ENCODE results near the gene ROMO1. TPM values are rescaled to one million over a fixed set of nuclear protein-coding genes. Genes with fewer than 3 reads are reported as not detected.
"Not testable (repeated sequence)": the region's sequence is repeated elsewhere in the genome, so short reads cannot be mapped to it uniquely, and the experiment has no call there.

The ROMO1 gene
- total and polyA plus RNA-seq, 4 donors = 71.4 to 209 (median 102) TPM

GRCh38 chr20:35698298-35699126, 693 bp upstream of the ROMO1 start:
- Histone ChIP-seq H3K4me3 (ENCODE audit: low read depth, low read length) (peak overlapping the region; percentile 76), H3K27me3 (ENCODE audit: control insufficient read depth, insufficient read depth, low read length) (no peaks in the 10 kb centered on the region), H3K9me3 (ENCODE audit: control insufficient read depth, insufficient read depth, low read length) (no peaks in the 10 kb centered on the region), H3K36me3 (ENCODE audit: control insufficient read depth, insufficient read depth, low read length) (peaks cover 35% of the 10 kb centered on the region), H3K27ac (ENCODE audit: low read depth, low read length) (peak overlapping the region; percentile 91), H3K4me1 (ENCODE audit: control insufficient read depth, insufficient read depth, low read length) (peaks cover 10% of the 10 kb centered on the region)
- 4% methylated on average over 37 of the region's 37 CpGs for WGBS (ENCODE audit: insufficient coverage)
- DNase-seq (ENCODE audit: low read depth in 4 of 6, low spot score in 6 of 6) = peak in 2 of 6 donors; percentile 11 to 42

GRCh38 chr20:35699957-35700624, 886 bp downstream of the ROMO1 start:
- DNase-seq (ENCODE audit: low read depth in 4 of 6, low spot score in 6 of 6) = peak in 1 of 6 donors; percentile 17
- Histone ChIP-seq H3K9me3 (ENCODE audit: control insufficient read depth, insufficient read depth, low read length) (no peaks in the 10 kb centered on the region), H3K27me3 (ENCODE audit: control insufficient read depth, insufficient read depth, low read length) (no peaks in the 10 kb centered on the region), H3K4me3 (ENCODE audit: low read depth, low read length) (peak overlapping the region; percentile 76), H3K36me3 (ENCODE audit: control insufficient read depth, insufficient read depth, low read length) (peaks cover 29% of the 10 kb centered on the region), H3K27ac (ENCODE audit: low read depth, low read length) (peak overlapping the region; percentile 91), H3K4me1 (ENCODE audit: control insufficient read depth, insufficient read depth, low read length) (peaks cover 10% of the 10 kb centered on the region)
- WGBS (ENCODE audit: insufficient coverage) = no CpG with 5 or more reads among the region's 6 CpGs

- no CpG with 5 or more reads among the region's 7 CpGs for WGBS (ENCODE audit: insufficient coverage)
- Histone ChIP-seq H3K9me3 (ENCODE audit: control insufficient read depth, insufficient read depth, low read length) (no peaks in the 10 kb centered on the region), H3K27me3 (ENCODE audit: control insufficient read depth, insufficient read depth, low read length) (no peaks in the 10 kb centered on the region), H3K4me1 (ENCODE audit: control insufficient read depth, insufficient read depth, low read length) (peaks cover 10% of the 10 kb centered on the region), H3K27ac (ENCODE audit: low read depth, low read length) (no peak overlapping the region), H3K4me3 (ENCODE audit: low read depth, low read length) (peak overlapping the region; percentile 76), H3K36me3 (ENCODE audit: control insufficient read depth, insufficient read depth, low read length) (peaks cover 29% of the 10 kb centered on the region)
- DNase-seq (ENCODE audit: low read depth in 4 of 6, low spot score in 6 of 6) = no peak
Measured at GRCh38 chr20:35700625-35701148, 1.5 kb downstream of the ROMO1 start.

GRCh38 chr20:35702051-35702823, 3.0 kb downstream of the ROMO1 start:
- H3K4me1 ChIP-seq (ENCODE audit: control insufficient read depth, insufficient read depth, low read length) = peaks cover 10% of the 10 kb centered on the region
- no peak for DNase-seq (ENCODE audit: low read depth in 4 of 6, low spot score in 6 of 6)
- H3K27ac ChIP-seq (ENCODE audit: low read depth, low read length) = no peak overlapping the region
- H3K27me3 ChIP-seq (ENCODE audit: control insufficient read depth, insufficient read depth, low read length) = no peaks in the 10 kb centered on the region
- no peak overlapping the region for H3K4me3 ChIP-seq (ENCODE audit: low read depth, low read length)
- WGBS (ENCODE audit: insufficient coverage) = 90% methylated on average over 8 of the region's 12 CpGs
- H3K9me3 ChIP-seq (ENCODE audit: control insufficient read depth, insufficient read depth, low read length) = no peaks in the 10 kb centered on the region
- peaks cover 32% of the 10 kb centered on the region for H3K36me3 ChIP-seq (ENCODE audit: control insufficient read depth, insufficient read depth, low read length)

- peaks cover 9% of the 10 kb centered on the region for H3K4me1 ChIP-seq (ENCODE audit: control insufficient read depth, insufficient read depth, low read length)
- H3K4me3 ChIP-seq (ENCODE audit: low read depth, low read length) = no peak overlapping the region
Measured at GRCh38 chr20:35702824-35703695, 3.9 kb downstream of the ROMO1 start.

GRCh38 chr20:35704514-35705261, 5.5 kb downstream of the ROMO1 start:
- Histone ChIP-seq H3K4me1 (ENCODE audit: control insufficient read depth, insufficient read depth, low read length) (peaks cover under 1% of the 10 kb centered on the region), H3K4me3 (ENCODE audit: low read depth, low read length) (no peak overlapping the region), H3K27me3 (ENCODE audit: control insufficient read depth, insufficient read depth, low read length) (no peaks in the 10 kb centered on the region), H3K9me3 (ENCODE audit: control insufficient read depth, insufficient read depth, low read length) (no peaks in the 10 kb centered on the region), H3K36me3 (ENCODE audit: control insufficient read depth, insufficient read depth, low read length) (peaks cover 29% of the 10 kb centered on the region), H3K27ac (ENCODE audit: low read depth, low read length) (no peak overlapping the region)
- no peak for DNase-seq (ENCODE audit: low read depth in 4 of 6, low spot score in 6 of 6)
- no CpG with 5 or more reads among the region's 5 CpGs for WGBS (ENCODE audit: insufficient coverage)

More at GRCh38 chr20:35702824-35703695, 3.9 kb downstream of the ROMO1 start:
- peaks cover 32% of the 10 kb centered on the region for H3K36me3 ChIP-seq (ENCODE audit: control insufficient read depth, insufficient read depth, low read length)
- no peak overlapping the region for H3K27ac ChIP-seq (ENCODE audit: low read depth, low read length)
- WGBS (ENCODE audit: insufficient coverage) = no CpG with 5 or more reads among the region's 4 CpGs
- no peaks in the 10 kb centered on the region for H3K9me3 ChIP-seq (ENCODE audit: control insufficient read depth, insufficient read depth, low read length)
- DNase-seq (ENCODE audit: low read depth in 4 of 6, low spot score in 6 of 6) = no peak
- no peaks in the 10 kb centered on the region for H3K27me3 ChIP-seq (ENCODE audit: control insufficient read depth, insufficient read depth, low read length)

- not testable (repeated sequence) for DNase-seq (ENCODE audit: low read depth in 4 of 6, low spot score in 6 of 6); H3K4me1 ChIP-seq (ENCODE audit: control insufficient read depth, insufficient read depth, low read length); H3K27ac ChIP-seq (ENCODE audit: low read depth, low read length); H3K4me3 ChIP-seq (ENCODE audit: low read depth, low read length); H3K27me3 ChIP-seq (ENCODE audit: control insufficient read depth, insufficient read depth, low read length); H3K9me3 ChIP-seq (ENCODE audit: control insufficient read depth, insufficient read depth, low read length)
- H3K36me3 ChIP-seq (ENCODE audit: control insufficient read depth, insufficient read depth, low read length) = peaks cover 29% of the 10 kb centered on the region
- 96% methylated on average over 4 of the region's 11 CpGs for WGBS (ENCODE audit: insufficient coverage)
Measured at GRCh38 chr20:35705894-35706293, 6.7 kb downstream of the ROMO1 start.

- WGBS (ENCODE audit: insufficient coverage) = 95% methylated on average over 5 of the region's 17 CpGs
- not testable (repeated sequence) for H3K27ac ChIP-seq (ENCODE audit: low read depth, low read length); H3K4me1 ChIP-seq (ENCODE audit: control insufficient read depth, insufficient read depth, low read length); H3K4me3 ChIP-seq (ENCODE audit: low read depth, low read length); H3K27me3 ChIP-seq (ENCODE audit: control insufficient read depth, insufficient read depth, low read length); DNase-seq (ENCODE audit: low read depth in 4 of 6, low spot score in 6 of 6); H3K9me3 ChIP-seq (ENCODE audit: control insufficient read depth, insufficient read depth, low read length)
- H3K36me3 ChIP-seq (ENCODE audit: control insufficient read depth, insufficient read depth, low read length) = peaks cover 26% of the 10 kb centered on the region
Measured at GRCh38 chr20:35706591-35707529, 7.7 kb downstream of the ROMO1 start.

Measured in spinal cord (tissue), 10 donors.